CD4-positive, alpha-beta T cell treated with Interleukin-21 for 1 hour (primary cell): ENCODE measurements around the gene HELT.
"Not testable (repeated sequence)": the region's sequence is repeated elsewhere in the genome, so short reads cannot be mapped to it uniquely, and the experiment has no call there.

Source experiments
- DNase-seq: peaks from one replicate; pipeline ENCODE4 v3.0.0-alpha.2; 2020

Gene HELT

GRCh38 chr4:185039508-185040273 lies 21.4 kb downstream of the HELT start:
- peak; percentile 60 for DNase-seq

GRCh38 chr4:185040523-185040922 lies 22.2 kb downstream of the HELT start:
- no peak for DNase-seq

- not testable (repeated sequence) for DNase-seq
Measured at GRCh38 chr4:185050286-185050685, 32.0 kb downstream of the HELT start.

GRCh38 chr4:185051283-185051682 lies 33.0 kb downstream of the HELT start:
- not testable (repeated sequence) for DNase-seq

GRCh38 chr4:185053746-185054145 lies 35.5 kb downstream of the HELT start:
- no peak for DNase-seq

GRCh38 chr4:185054272-185054671 lies 36.0 kb downstream of the HELT start:
- no peak for DNase-seq

- DNase-seq: no peak
Measured at GRCh38 chr4:185054886-185055285, 36.6 kb downstream of the HELT start.

GRCh38 chr4:185061610-185062009 lies 43.3 kb downstream of the HELT start:
- no peak for DNase-seq

- DNase-seq: no peak
Measured at GRCh38 chr4:185062606-185063005, 44.3 kb downstream of the HELT start.

- no peak for DNase-seq
Measured at GRCh38 chr4:185066179-185066578, 47.9 kb downstream of the HELT start.

- DNase-seq: no peak
Measured at GRCh38 chr4:185068837-185069236, 50.5 kb downstream of the HELT start.
